ENCODE results near the gene BTBD18. TPM values are rescaled to one million over a fixed set of nuclear protein-coding genes. Genes with fewer than 3 reads are reported as not detected.

BTBD18 gene
- total RNA-seq, 1 donor from 2014 or later = not detected

DNA sequence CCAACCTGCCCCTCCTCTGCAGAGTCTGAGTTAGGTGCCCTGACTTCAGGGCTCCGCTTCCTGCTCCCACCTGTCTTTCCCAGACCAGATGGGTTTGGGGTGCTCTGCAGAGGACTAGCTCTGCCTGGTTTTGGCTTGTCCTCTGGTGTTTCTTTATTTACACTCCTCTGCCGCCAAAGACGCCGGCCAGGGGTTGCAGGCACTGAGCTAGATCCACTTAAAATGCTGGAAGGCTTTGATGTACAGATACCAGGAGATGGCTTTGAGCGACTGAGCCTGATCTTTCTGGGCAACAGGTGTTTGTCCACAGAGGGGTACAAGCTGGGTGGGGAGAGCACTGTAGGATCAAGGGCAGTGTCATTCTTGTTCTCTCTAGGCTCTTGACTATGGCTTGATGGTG lies 6.4 kb downstream of the BTBD18 start:
- Mint-ChIP-seq H3K4me1 (ENCODE audit: low read depth, unreplicated experiment) (peaks cover 12% of the 10 kb centered on the region), H3K4me3 (ENCODE audit: unreplicated experiment) (no peak overlapping the region), H3K27ac (ENCODE audit: unreplicated experiment) (no peak overlapping the region), H3K9me3 (ENCODE audit: unreplicated experiment) (peaks cover 3% of the 10 kb centered on the region), H3K27me3 (ENCODE audit: unreplicated experiment) (peaks cover 8% of the 10 kb centered on the region), H3K36me3 (ENCODE audit: unreplicated experiment) (no peaks in the 10 kb centered on the region)
- TF ChIP-seq, protein P1, sequence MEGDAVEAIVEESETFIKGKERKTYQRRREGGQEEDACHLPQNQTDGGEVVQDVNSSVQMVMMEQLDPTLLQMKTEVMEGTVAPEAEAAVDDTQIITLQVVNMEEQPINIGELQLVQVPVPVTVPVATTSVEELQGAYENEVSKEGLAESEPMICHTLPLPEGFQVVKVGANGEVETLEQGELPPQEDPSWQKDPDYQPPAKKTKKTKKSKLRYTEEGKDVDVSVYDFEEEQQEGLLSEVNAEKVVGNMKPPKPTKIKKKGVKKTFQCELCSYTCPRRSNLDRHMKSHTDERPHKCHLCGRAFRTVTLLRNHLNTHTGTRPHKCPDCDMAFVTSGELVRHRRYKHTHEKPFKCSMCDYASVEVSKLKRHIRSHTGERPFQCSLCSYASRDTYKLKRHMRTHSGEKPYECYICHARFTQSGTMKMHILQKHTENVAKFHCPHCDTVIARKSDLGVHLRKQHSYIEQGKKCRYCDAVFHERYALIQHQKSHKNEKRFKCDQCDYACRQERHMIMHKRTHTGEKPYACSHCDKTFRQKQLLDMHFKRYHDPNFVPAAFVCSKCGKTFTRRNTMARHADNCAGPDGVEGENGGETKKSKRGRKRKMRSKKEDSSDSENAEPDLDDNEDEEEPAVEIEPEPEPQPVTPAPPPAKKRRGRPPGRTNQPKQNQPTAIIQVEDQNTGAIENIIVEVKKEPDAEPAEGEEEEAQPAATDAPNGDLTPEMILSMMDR (IDR thresholded peaks at IDR 0.05; ENCODE audit: partially characterized antibody, unreplicated experiment) = no peak
- no peak for DNase-seq

DNA sequence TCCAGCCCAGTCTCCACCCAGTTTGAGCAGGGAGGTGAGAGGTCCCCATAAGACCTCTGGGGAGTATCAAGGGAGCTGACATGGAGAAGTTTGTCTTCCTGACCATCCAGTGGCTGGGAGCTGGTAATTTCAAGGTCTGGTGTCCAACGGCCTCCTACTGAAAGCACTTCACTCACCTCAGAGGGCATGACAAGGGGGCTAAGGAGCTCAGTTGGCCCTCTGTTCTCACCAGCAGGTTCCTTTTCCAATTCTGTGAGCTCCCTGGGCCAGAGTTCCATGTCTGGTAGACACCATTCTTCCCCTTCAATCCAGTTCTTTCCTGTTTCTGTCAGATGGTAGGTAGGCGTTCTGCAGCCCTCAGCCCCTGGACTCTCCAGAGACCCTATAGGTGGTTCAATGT lies 7.3 kb downstream of the BTBD18 start:
- no peak overlapping the region for H3K27ac Mint-ChIP-seq (ENCODE audit: unreplicated experiment)
- peaks cover 3% of the 10 kb centered on the region for H3K9me3 Mint-ChIP-seq (ENCODE audit: unreplicated experiment)
- H3K4me3 Mint-ChIP-seq (ENCODE audit: unreplicated experiment) = no peak overlapping the region
- no peaks in the 10 kb centered on the region for H3K36me3 Mint-ChIP-seq (ENCODE audit: unreplicated experiment)
- peaks cover 15% of the 10 kb centered on the region for H3K4me1 Mint-ChIP-seq (ENCODE audit: low read depth, unreplicated experiment)
- no peak for DNase-seq
- TF ChIP-seq, protein P1 (IDR thresholded peaks at IDR 0.05; ENCODE audit: partially characterized antibody, unreplicated experiment) = no peak
- H3K27me3 Mint-ChIP-seq (ENCODE audit: unreplicated experiment) = peaks cover 8% of the 10 kb centered on the region

- Mint-ChIP-seq H3K36me3 (ENCODE audit: unreplicated experiment) (peaks cover 4% of the 10 kb centered on the region), H3K9me3 (ENCODE audit: unreplicated experiment) (peaks cover 3% of the 10 kb centered on the region), H3K27ac (ENCODE audit: unreplicated experiment) (peak overlapping the region; percentile 24), H3K27me3 (ENCODE audit: unreplicated experiment) (peaks cover 8% of the 10 kb centered on the region), H3K4me1 (ENCODE audit: low read depth, unreplicated experiment) (peaks cover 15% of the 10 kb centered on the region), H3K4me3 (ENCODE audit: unreplicated experiment) (peak overlapping the region; percentile 99)
- no peak for DNase-seq
- TF ChIP-seq, protein P1 (IDR thresholded peaks at IDR 0.05; ENCODE audit: partially characterized antibody, unreplicated experiment) = no peak
Observed at GRCh38 chr11:57742087-57742452, 9.5 kb downstream of the BTBD18 start.

DNA sequence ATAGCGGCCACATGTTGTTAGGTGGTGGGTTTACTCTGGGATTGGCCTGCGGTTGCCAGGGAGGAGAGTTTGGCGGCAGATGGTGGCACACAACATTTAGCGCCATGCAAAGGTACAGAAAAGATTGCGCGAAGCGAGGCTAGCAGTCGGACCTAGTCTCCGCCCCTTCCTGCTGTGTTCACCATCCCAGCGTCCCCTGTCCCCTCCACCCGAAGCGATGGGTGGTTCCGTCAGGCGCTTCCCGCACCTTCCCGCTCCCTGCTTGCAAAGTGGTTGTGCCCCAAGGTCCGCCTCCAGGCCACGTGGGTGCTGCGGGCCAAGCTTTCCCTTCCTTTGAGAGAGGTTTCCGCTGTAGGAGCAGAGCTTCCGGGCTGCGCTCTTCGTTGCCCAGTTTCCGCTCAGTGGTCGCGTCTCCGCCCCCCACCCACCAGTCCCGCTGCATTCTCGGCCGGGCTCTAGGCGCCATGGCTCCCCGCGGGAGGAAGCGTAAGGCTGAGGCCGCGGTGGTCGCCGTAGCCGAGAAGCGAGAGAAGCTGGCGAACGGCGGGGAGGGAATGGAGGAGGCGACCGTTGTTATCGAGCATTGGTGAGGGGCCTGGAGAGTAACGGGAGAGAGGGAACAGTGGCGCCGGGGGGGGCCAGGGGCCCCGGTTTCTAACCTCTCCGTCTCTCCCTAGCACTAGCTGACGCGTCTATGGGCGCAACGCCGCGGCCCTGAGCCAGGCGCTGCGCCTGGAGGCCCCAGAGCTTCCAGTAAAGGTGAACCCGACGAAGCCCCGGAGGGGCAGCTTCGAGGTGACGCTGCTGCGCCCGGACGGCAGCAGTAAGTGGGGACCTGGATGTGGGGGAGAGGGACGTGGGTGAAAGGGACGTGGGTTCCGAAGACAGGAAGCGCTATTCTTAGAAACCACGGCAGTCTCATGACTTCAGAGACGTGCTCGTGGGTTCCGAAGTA lies 10.2 kb downstream of the BTBD18 start, which contains the start of gene SELENOH:
Gene SELENOH (plus strand): TSS at position 360 of the 955 bp plus-strand sequence. CDS start 105 bp downstream, at position 465.
- Mint-ChIP-seq H3K4me3 (ENCODE audit: unreplicated experiment) (peak within 1 kb of the TSS; percentile 99), H3K4me1 (ENCODE audit: low read depth, unreplicated experiment) (peaks cover 13% of the 10 kb centered on the region), H3K9me3 (ENCODE audit: unreplicated experiment) (peaks cover 3% of the 10 kb centered on the region), H3K27me3 (ENCODE audit: unreplicated experiment) (peaks cover 8% of the 10 kb centered on the region), H3K27ac (ENCODE audit: unreplicated experiment) (peak within 1 kb of the TSS; percentile 96), H3K36me3 (ENCODE audit: unreplicated experiment) (peaks cover 4% of the 10 kb centered on the region)
- DNase-seq = peak; percentile 95
- TF ChIP-seq, protein P1 (IDR thresholded peaks at IDR 0.05; ENCODE audit: partially characterized antibody, unreplicated experiment) = no peak

Data from glutamatergic neuron (in vitro differentiated cells).